Measurements from ENCODE around the gene AKAP11.

AKAP11 gene

GRCh38 chr13:42307461-42307860, 35.5 kb downstream of the AKAP11 start:
- no peak for TF ChIP-seq CTCF (IDR thresholded peaks at IDR 0.05; ENCODE audit: insufficient read depth, low read depth, low read length, missing control alignments)
- H3K4me3 ChIP-seq (ENCODE audit: low read depth, low read length) = no peak overlapping the region
- DNase-seq (ENCODE audit: low read depth) = no peak

DNA sequence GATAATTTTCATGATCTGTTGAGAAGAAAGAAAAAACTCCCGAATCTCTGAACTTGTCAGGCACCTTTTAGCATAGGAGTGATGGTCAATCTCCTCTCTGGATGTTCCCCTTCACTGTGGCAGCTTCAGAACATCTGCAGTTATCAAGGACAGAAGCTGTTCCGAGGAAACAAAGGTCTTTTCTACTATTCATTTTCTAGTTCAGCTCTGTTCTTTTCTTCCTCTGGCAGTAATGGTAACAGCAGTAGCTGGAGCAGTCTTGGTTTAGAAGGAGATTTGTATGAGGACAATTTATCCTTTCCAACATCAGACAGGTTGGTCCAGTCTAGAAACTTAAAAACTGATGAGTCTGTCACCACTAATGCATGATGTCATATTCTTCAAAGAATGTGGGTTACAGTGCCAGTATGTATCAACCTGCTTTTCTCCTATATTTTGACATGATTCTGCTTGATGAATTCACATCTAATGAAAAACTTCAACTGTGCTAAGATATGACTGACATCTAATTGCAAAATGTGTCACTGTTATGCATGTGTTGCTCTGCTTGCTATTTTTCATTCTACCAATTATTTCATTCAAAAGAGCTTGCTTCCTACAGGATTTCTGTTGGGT, 41.0 kb downstream of the AKAP11 start:
- H3K4me3 ChIP-seq (ENCODE audit: low read depth, low read length) = no peak overlapping the region
- no peak for TF ChIP-seq CTCF (IDR thresholded peaks at IDR 0.05; ENCODE audit: insufficient read depth, low read depth, low read length, missing control alignments)
- no peak for DNase-seq (ENCODE audit: low read depth)

DNA sequence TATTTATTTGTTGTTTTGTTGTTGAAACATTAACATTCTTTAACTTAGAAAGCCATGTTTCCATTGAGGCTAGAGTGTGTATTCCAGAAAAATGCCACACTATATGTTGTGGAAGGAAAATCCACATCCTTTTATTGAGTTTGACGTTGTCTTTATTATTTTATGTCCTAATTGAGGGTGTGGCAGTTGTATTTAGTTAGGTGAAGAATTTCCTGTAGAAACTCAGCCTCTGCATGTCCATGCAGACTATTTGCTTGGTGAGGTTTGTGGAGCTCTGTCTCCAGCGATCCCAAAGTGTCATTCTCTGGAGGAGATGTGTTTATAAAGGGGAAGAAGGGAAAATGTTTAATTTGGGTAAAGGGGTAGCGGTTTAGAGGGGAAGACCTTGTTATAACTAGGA, 46.6 kb downstream of the AKAP11 start:
- no peak for TF ChIP-seq CTCF (IDR thresholded peaks at IDR 0.05; ENCODE audit: insufficient read depth, low read depth, low read length, missing control alignments)
- no peak overlapping the region for H3K4me3 ChIP-seq (ENCODE audit: low read depth, low read length)
- DNase-seq (ENCODE audit: low read depth) = no peak

DNA sequence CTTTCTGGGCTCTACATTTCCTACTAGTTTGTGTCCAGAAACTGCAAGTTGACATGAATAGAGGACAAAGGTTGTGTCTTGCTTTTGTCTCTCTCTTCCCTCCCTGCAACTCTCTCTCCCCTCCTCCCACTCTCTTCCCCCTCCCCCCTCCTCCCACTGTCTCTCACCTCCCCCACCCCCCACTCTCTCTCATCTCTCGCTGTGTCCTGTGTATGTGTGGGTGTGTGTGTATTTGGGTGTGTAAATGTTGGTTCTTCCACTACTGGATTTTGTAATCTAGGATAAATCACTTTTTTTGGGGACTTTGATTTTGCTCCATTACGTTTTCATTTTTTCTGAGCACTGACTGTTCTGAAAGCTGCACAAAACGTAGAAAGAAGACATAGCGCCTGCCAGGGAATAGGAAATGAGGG, 48.4 kb downstream of the AKAP11 start:
- no peak for TF ChIP-seq CTCF (IDR thresholded peaks at IDR 0.05; ENCODE audit: insufficient read depth, low read depth, low read length, missing control alignments)
- H3K4me3 ChIP-seq (ENCODE audit: low read depth, low read length) = no peak overlapping the region
- DNase-seq (ENCODE audit: low read depth) = no peak

GRCh38 chr13:42322806-42323205, 50.9 kb downstream of the AKAP11 start:
- no peak overlapping the region for H3K4me3 ChIP-seq (ENCODE audit: low read depth, low read length)
- no peak for TF ChIP-seq CTCF (IDR thresholded peaks at IDR 0.05; ENCODE audit: insufficient read depth, low read depth, low read length, missing control alignments)
- DNase-seq (ENCODE audit: low read depth) = no peak

- TF ChIP-seq CTCF (IDR thresholded peaks at IDR 0.05; ENCODE audit: insufficient read depth, low read depth, low read length, missing control alignments) = no peak
- no peak for DNase-seq (ENCODE audit: low read depth)
- H3K4me3 ChIP-seq (ENCODE audit: low read depth, low read length) = no peak overlapping the region
Observed at GRCh38 chr13:42324704-42325103, 52.8 kb downstream of the AKAP11 start.

DNA sequence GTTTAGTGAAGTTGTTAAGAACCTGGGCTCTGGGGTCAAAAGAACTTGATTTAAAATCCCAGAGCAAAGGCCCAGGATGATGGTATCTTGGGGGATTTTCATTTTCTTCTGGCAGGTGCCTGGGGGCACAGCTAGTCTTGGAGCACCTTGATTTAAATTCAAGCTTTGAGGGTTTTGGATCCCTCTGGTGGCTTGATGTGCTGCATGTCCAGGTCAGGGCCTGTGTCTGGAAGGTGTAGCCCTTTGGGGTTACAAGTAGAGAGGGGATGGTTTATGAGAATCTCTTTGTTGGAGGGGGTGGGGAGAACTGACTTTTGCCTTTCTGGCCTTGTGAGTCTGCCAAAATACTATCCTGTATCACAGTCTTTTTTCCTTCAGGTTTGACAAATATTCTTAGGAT, 55.8 kb downstream of the AKAP11 start:
- DNase-seq (ENCODE audit: low read depth) = peak; percentile 20
- no peak for TF ChIP-seq CTCF (IDR thresholded peaks at IDR 0.05; ENCODE audit: insufficient read depth, low read depth, low read length, missing control alignments)
- H3K4me3 ChIP-seq (ENCODE audit: low read depth, low read length) = no peak overlapping the region
